Measurements from ENCODE around the gene ALDH4A1. TPM values are rescaled to one million over a fixed set of nuclear protein-coding genes. Genes with fewer than 3 reads are reported as not detected.

The ALDH4A1 gene
- total and polyA plus RNA-seq, 2 donors, result 11.9 to 26.0 TPM

- 6% methylated on average over 8 of the region's 8 CpGs for WGBS
- H3K4me1 ChIP-seq (ENCODE audit: insufficient read depth), result peaks cover 2% of the 10 kb centered on the region
These were observed 20.0 kb upstream of the ALDH4A1 start for GRCh38 chr1:18922319-18922726.

GRCh38 chr1:18921516-18922251 is 19.3 kb upstream of the ALDH4A1 start:
- 53% methylated on average over 17 of the region's 17 CpGs for WGBS
- H3K36me3 ChIP-seq (ENCODE audit: insufficient read depth), result no peaks in the 10 kb centered on the region
- no peaks in the 10 kb centered on the region for H3K4me1 ChIP-seq (ENCODE audit: insufficient read depth)
- H3K4me3 ChIP-seq (ENCODE audit: low read depth, low read length), result no peak overlapping the region
- no peak for DNase-seq (ENCODE audit: extremely low spot score)
- H3K27ac ChIP-seq (ENCODE audit: low read depth), result peak overlapping the region; percentile 73

More at GRCh38 chr1:18922319-18922726, 20.0 kb upstream of the ALDH4A1 start:
- H3K27ac ChIP-seq (ENCODE audit: low read depth), result peak overlapping the region; percentile 73
- DNase-seq (ENCODE audit: extremely low spot score), result peak; percentile 87
- H3K4me3 ChIP-seq (ENCODE audit: low read depth, low read length), result no peak overlapping the region
- no peaks in the 10 kb centered on the region for H3K36me3 ChIP-seq (ENCODE audit: insufficient read depth)

- Histone ChIP-seq H3K4me1 (ENCODE audit: insufficient read depth) (no peaks in the 10 kb centered on the region), H3K27ac (ENCODE audit: low read depth) (no peak overlapping the region)
- WGBS, result 95% methylated on average over 7 of the region's 7 CpGs
These were observed 18.6 kb upstream of the ALDH4A1 start for GRCh38 chr1:18920931-18921330.

GRCh38 chr1:18919956-18920355 is 17.6 kb upstream of the ALDH4A1 start:
- Histone ChIP-seq H3K27ac (ENCODE audit: low read depth) (no peak overlapping the region), H3K4me3 (ENCODE audit: low read depth, low read length) (no peak overlapping the region), H3K36me3 (ENCODE audit: insufficient read depth) (no peaks in the 10 kb centered on the region), H3K4me1 (ENCODE audit: insufficient read depth) (no peaks in the 10 kb centered on the region)
- WGBS, result 93% methylated on average over 12 of the region's 12 CpGs
- no peak for DNase-seq (ENCODE audit: extremely low spot score)

More at GRCh38 chr1:18920931-18921330, 18.6 kb upstream of the ALDH4A1 start:
- DNase-seq (ENCODE audit: extremely low spot score), result no peak
- H3K36me3 ChIP-seq (ENCODE audit: insufficient read depth), result no peaks in the 10 kb centered on the region
- no peak overlapping the region for H3K4me3 ChIP-seq (ENCODE audit: low read depth, low read length)

- Histone ChIP-seq H3K4me1 (ENCODE audit: insufficient read depth) (no peaks in the 10 kb centered on the region), H3K27ac (ENCODE audit: low read depth) (no peak overlapping the region)
These were observed 17.0 kb upstream of the ALDH4A1 start for GRCh38 chr1:18919197-18919905.

GRCh38 chr1:18918417-18918816 is 16.1 kb upstream of the ALDH4A1 start:
- no peak overlapping the region for H3K4me3 ChIP-seq (ENCODE audit: low read depth, low read length)
- no peak for DNase-seq (ENCODE audit: extremely low spot score)
- 93% methylated on average over 14 of the region's 14 CpGs for WGBS
- H3K4me1 ChIP-seq (ENCODE audit: insufficient read depth), result no peaks in the 10 kb centered on the region
- H3K27ac ChIP-seq (ENCODE audit: low read depth), result no peak overlapping the region
- H3K36me3 ChIP-seq (ENCODE audit: insufficient read depth), result no peaks in the 10 kb centered on the region

More at GRCh38 chr1:18919197-18919905, 17.0 kb upstream of the ALDH4A1 start:
- WGBS, result 85% methylated on average over 31 of the region's 31 CpGs
- Histone ChIP-seq H3K36me3 (ENCODE audit: insufficient read depth) (no peaks in the 10 kb centered on the region), H3K4me3 (ENCODE audit: low read depth, low read length) (no peak overlapping the region)
- no peak for DNase-seq (ENCODE audit: extremely low spot score)

- Histone ChIP-seq H3K4me3 (ENCODE audit: low read depth, low read length) (no peak overlapping the region), H3K27ac (ENCODE audit: low read depth) (no peak overlapping the region), H3K36me3 (ENCODE audit: insufficient read depth) (no peaks in the 10 kb centered on the region), H3K4me1 (ENCODE audit: insufficient read depth) (no peaks in the 10 kb centered on the region)
- WGBS, result 92% methylated on average over 30 of the region's 30 CpGs
- no peak for DNase-seq (ENCODE audit: extremely low spot score)
These were observed 14.9 kb upstream of the ALDH4A1 start for GRCh38 chr1:18917071-18917799.

GRCh38 chr1:18915341-18915740 is 13.0 kb upstream of the ALDH4A1 start:
- no peak overlapping the region for H3K27ac ChIP-seq (ENCODE audit: low read depth)
- WGBS, result 94% methylated on average over 7 of the region's 7 CpGs
- no peaks in the 10 kb centered on the region for H3K4me1 ChIP-seq (ENCODE audit: insufficient read depth)
- H3K36me3 ChIP-seq (ENCODE audit: insufficient read depth), result no peaks in the 10 kb centered on the region
- H3K4me3 ChIP-seq (ENCODE audit: low read depth, low read length), result no peak overlapping the region
- no peak for DNase-seq (ENCODE audit: extremely low spot score)

GRCh38 chr1:18913065-18913835 is 10.9 kb upstream of the ALDH4A1 start:
- WGBS, result 28% methylated on average over 22 of the region's 22 CpGs
- DNase-seq (ENCODE audit: extremely low spot score), result no peak
- Histone ChIP-seq H3K4me1 (ENCODE audit: insufficient read depth) (no peaks in the 10 kb centered on the region), H3K4me3 (ENCODE audit: low read depth, low read length) (no peak overlapping the region), H3K36me3 (ENCODE audit: insufficient read depth) (no peaks in the 10 kb centered on the region), H3K27ac (ENCODE audit: low read depth) (no peak overlapping the region)

GRCh38 chr1:18912550-18912949 is 10.2 kb upstream of the ALDH4A1 start:
- Histone ChIP-seq H3K4me1 (ENCODE audit: insufficient read depth) (no peaks in the 10 kb centered on the region), H3K4me3 (ENCODE audit: low read depth, low read length) (no peak overlapping the region), H3K27ac (ENCODE audit: low read depth) (no peak overlapping the region), H3K36me3 (ENCODE audit: insufficient read depth) (peaks cover under 1% of the 10 kb centered on the region)
- WGBS, result 93% methylated on average over 3 of the region's 3 CpGs
- no peak for DNase-seq (ENCODE audit: extremely low spot score)

- Histone ChIP-seq H3K36me3 (ENCODE audit: insufficient read depth) (peaks cover 2% of the 10 kb centered on the region), H3K4me1 (ENCODE audit: insufficient read depth) (no peaks in the 10 kb centered on the region), H3K27ac (ENCODE audit: low read depth) (no peak overlapping the region), H3K4me3 (ENCODE audit: low read depth, low read length) (no peak overlapping the region)
- 78% methylated on average over 17 of the region's 17 CpGs for WGBS
- no peak for DNase-seq (ENCODE audit: extremely low spot score)
These were observed 6.8 kb upstream of the ALDH4A1 start for GRCh38 chr1:18908911-18909771.

Data from urinary bladder (tissue), 4 donors.